Astrocyte (in vitro differentiated cells and primary cell): ENCODE data around the gene CHCHD5. TPM values are rescaled to one million over a fixed set of nuclear protein-coding genes. Genes with fewer than 3 reads are reported as not detected.

Experiments used
- DNase-seq: peaks from one replicate; pipeline ENCODE4 v3.0.0-alpha.2; 2010; ENCODE audit warnings: low read depth
- FAIRE-seq: peaks from 2 replicates; lab custom pipeline; 2011; peaks lifted over from hg19 to GRCh38; lab: Jason Lieb, UNC
- H2AFZ ChIP-seq: 2 replicates; pipeline ENCODE4 v1.6.0; 2012; ENCODE audit warnings: low read depth, low read length, inconsistent platforms
- H3K27ac ChIP-seq: 2 replicates; pipeline ENCODE4 v1.5.1; 2011; ENCODE audit warnings: low read depth, low read length, inconsistent platforms
- H3K27me3 ChIP-seq: 2 replicates; pipeline ENCODE4 v1.6.0; 2011; ENCODE audit warnings: low read length, inconsistent platforms; ENCODE audit not compliant: insufficient read depth
- H3K36me3 ChIP-seq: 2 replicates; pipeline ENCODE4 v1.5.1; 2011; ENCODE audit warnings: low read length, inconsistent platforms; ENCODE audit not compliant: insufficient read depth
- H3K4me1 ChIP-seq: 2 replicates; pipeline ENCODE4 v1.5.1; 2011; ENCODE audit warnings: low read length, inconsistent platforms; ENCODE audit not compliant: insufficient read depth
- H3K4me2 ChIP-seq: 2 replicates; pipeline ENCODE4 v1.6.0; 2012; ENCODE audit warnings: low read length, inconsistent platforms
- H3K4me3 ChIP-seq: 2 replicates; pipeline ENCODE4 v1.5.1; 2011; ENCODE audit warnings: low read depth, mild to moderate bottlenecking, low read length, inconsistent platforms; ENCODE audit not compliant: insufficient read depth
- H3K79me2 ChIP-seq: 2 replicates; pipeline ENCODE4 v1.6.0; 2012; ENCODE audit warnings: mild to moderate bottlenecking, low read length, inconsistent platforms; ENCODE audit not compliant: insufficient read depth
- H3K9ac ChIP-seq: 2 replicates; pipeline ENCODE4 v1.6.0; 2012; ENCODE audit warnings: mild to moderate bottlenecking, low read length, inconsistent platforms
- H3K9me3 ChIP-seq: 2 replicates; pipeline ENCODE4 v1.5.1; 2012; ENCODE audit warnings: low read depth, mild to moderate bottlenecking, low read length, inconsistent platforms; ENCODE audit not compliant: insufficient read depth
- H4K20me1 ChIP-seq: 2 replicates; pipeline ENCODE4 v1.6.0; 2012; ENCODE audit warnings: low read length, inconsistent platforms; ENCODE audit not compliant: insufficient read depth
- H3K27ac Mint-ChIP-seq: one replicate; pipeline ENCODE4 v1.8.0; 2021; ENCODE audit warnings: mild to moderate bottlenecking, mixed read lengths; ENCODE audit not compliant: unreplicated experiment
- H3K27me3 Mint-ChIP-seq: one replicate; pipeline ENCODE4 v1.8.0; 2021; ENCODE audit warnings: low read depth, mixed read lengths; ENCODE audit not compliant: unreplicated experiment
- H3K36me3 Mint-ChIP-seq: one replicate; pipeline ENCODE4 v1.8.0; 2021; ENCODE audit warnings: low read depth, mixed read lengths; ENCODE audit not compliant: unreplicated experiment
- H3K4me1 Mint-ChIP-seq: one replicate; pipeline ENCODE4 v1.8.0; 2021; ENCODE audit warnings: low read depth, mixed read lengths; ENCODE audit not compliant: unreplicated experiment
- H3K4me3 Mint-ChIP-seq: one replicate; pipeline ENCODE4 v1.8.0; 2021; ENCODE audit warnings: mild to moderate bottlenecking, moderate library complexity, mixed read lengths; ENCODE audit not compliant: unreplicated experiment
- H3K9me3 Mint-ChIP-seq: one replicate; pipeline ENCODE4 v1.8.0; 2021; ENCODE audit warnings: mild to moderate bottlenecking, mixed read lengths; ENCODE audit not compliant: unreplicated experiment
- CTCF ChIP-seq: IDR thresholded peaks from 2 replicates; pipeline ENCODE4 v1.5.1; 2011; ENCODE audit warnings: low read depth, mild to moderate bottlenecking, inconsistent platforms, low read length, moderate library complexity; ENCODE audit not compliant: insufficient read depth
- EZH2 ChIP-seq: IDR thresholded peaks from 2 replicates; pipeline ENCODE4 v1.6.1; 2012; ENCODE audit warnings: mild to moderate bottlenecking, low read length, inconsistent platforms; ENCODE audit not compliant: insufficient read depth
- total RNA-seq: library from RNA; stranded (reverse); gene quantifications from 2 replicates; pipeline ENCODE4 v1.2.1, GENCODE V29; 2021

CHCHD5 gene
- total RNA-seq, 1 donor from 2014 or later: 17.9 TPM

- Histone ChIP-seq H3K27ac (peak overlapping the region; percentile 90), H3K4me2 (peak overlapping the region; percentile 86), H4K20me1 (no peaks in the 10 kb centered on the region), H3K9me3 (no peaks in the 10 kb centered on the region), H2AFZ (no peak overlapping the region), H3K79me2 (no peaks in the 10 kb centered on the region), H3K4me3 (no peak overlapping the region), H3K9ac (peak overlapping the region; percentile 3), H3K4me1 (peaks cover 74% of the 10 kb centered on the region), H3K27me3 (no peaks in the 10 kb centered on the region), H3K36me3 (no peaks in the 10 kb centered on the region)
- TF ChIP-seq CTCF: no peak
- no peak for TF ChIP-seq EZH2
- Mint-ChIP-seq H3K4me3 (no peak overlapping the region), H3K27ac (peak overlapping the region; percentile 34), H3K4me1 (peaks cover 49% of the 10 kb centered on the region), H3K9me3 (no peaks in the 10 kb centered on the region), H3K36me3 (no peaks in the 10 kb centered on the region), H3K27me3 (no peaks in the 10 kb centered on the region)
- no peak for DNase-seq
- FAIRE-seq: no peak
These were observed 41.2 kb downstream of the CHCHD5 start for GRCh38 chr2:112625474-112626114.

DNA sequence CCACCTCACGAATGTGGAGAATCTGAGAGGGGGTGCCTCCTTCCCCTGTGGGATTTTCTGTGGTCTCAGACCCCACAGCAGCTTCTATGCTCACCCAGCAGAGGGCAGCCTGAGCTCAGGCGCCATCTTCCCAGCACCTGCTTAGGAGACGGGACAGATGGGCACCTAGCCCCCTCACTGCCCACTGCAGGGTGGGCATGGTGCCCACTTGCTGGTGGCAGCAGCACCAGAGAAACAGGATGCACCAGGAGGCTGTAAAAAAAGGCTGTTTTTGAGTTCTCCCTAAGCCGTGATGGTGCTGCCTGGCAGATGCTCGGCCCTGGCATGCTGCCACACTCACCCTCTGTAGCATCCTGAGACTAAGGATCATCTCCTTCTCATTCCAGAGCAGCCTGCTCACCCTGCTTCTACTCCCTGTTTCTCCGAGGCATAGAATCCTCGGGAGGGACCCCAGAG, 42.2 kb downstream of the CHCHD5 start:
- Histone ChIP-seq H3K9ac (peak overlapping the region; percentile 53), H3K4me2 (peak overlapping the region; percentile 86), H3K4me3 (peak overlapping the region; percentile 47), H3K36me3 (no peaks in the 10 kb centered on the region), H3K27ac (peak overlapping the region; percentile 90), H3K79me2 (no peaks in the 10 kb centered on the region), H2AFZ (peak overlapping the region; percentile 26), H3K27me3 (no peaks in the 10 kb centered on the region), H3K9me3 (no peaks in the 10 kb centered on the region), H4K20me1 (no peaks in the 10 kb centered on the region), H3K4me1 (peaks cover 78% of the 10 kb centered on the region)
- Mint-ChIP-seq H3K27me3 (no peaks in the 10 kb centered on the region), H3K9me3 (no peaks in the 10 kb centered on the region), H3K36me3 (no peaks in the 10 kb centered on the region), H3K4me3 (no peak overlapping the region), H3K27ac (peak overlapping the region; percentile 94), H3K4me1 (peaks cover 56% of the 10 kb centered on the region)
- TF ChIP-seq EZH2 (no peak), CTCF (peak; percentile 66)
- DNase-seq (peak; percentile 57), FAIRE-seq (no peak)
